Choroid plexus epithelial cell (primary cell): Measurements from ENCODE around the gene PRKN.
"Not testable (repeated sequence)": the region's sequence is repeated elsewhere in the genome, so short reads cannot be mapped to it uniquely, and the experiment has no call there.

Source experiments
- DNase-seq: peaks from one replicate; pipeline ENCODE4 v3.0.0-alpha.2; 2010; ENCODE audit warnings: low read depth
- H3K4me3 ChIP-seq: 2 replicates; pipeline ENCODE4 v1.5.1; 2011; ENCODE audit warnings: low read depth, mild to moderate bottlenecking, control low read depth, low read length, moderate library complexity
- TF ChIP-seq, protein P1 (sequence below): conservative IDR thresholded peaks from 2 replicates; pipeline ENCODE4 v1.5.1; 2011; ENCODE audit warnings: low read depth, mild to moderate bottlenecking, control low read depth, inconsistent platforms, low read length, moderate library complexity

The PRKN gene

DNA sequence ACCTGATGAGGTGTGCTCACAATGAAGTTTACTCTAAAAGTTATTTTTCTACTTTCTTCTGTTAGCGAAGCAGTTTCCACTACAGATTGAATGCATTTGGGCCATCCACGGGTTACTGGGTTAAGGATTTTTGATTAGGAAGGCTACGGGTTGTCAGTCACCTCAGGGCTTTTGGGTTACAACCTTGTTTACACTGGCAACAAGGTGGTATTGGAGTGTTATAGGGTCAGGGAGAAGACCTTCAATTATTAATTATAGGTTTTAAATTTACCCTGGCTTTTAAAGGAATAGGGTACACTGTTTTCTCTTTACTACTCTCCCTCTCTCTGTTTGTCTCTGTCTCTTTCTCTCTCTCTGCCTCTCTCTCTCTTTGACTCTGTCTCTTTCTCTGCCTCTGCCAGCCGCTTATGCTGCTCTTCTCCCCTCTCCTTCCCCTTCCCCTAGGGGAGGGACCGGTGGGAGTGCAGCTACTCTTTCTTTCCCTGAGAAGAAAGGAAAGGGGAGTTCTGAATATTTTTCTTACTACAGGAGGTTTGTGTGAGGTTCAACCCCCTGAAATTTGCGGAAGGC lies 1413.5 kb downstream of the PRKN start:
- no peak for DNase-seq
- H3K4me3 ChIP-seq: no peak overlapping the region
- TF ChIP-seq, protein P1, sequence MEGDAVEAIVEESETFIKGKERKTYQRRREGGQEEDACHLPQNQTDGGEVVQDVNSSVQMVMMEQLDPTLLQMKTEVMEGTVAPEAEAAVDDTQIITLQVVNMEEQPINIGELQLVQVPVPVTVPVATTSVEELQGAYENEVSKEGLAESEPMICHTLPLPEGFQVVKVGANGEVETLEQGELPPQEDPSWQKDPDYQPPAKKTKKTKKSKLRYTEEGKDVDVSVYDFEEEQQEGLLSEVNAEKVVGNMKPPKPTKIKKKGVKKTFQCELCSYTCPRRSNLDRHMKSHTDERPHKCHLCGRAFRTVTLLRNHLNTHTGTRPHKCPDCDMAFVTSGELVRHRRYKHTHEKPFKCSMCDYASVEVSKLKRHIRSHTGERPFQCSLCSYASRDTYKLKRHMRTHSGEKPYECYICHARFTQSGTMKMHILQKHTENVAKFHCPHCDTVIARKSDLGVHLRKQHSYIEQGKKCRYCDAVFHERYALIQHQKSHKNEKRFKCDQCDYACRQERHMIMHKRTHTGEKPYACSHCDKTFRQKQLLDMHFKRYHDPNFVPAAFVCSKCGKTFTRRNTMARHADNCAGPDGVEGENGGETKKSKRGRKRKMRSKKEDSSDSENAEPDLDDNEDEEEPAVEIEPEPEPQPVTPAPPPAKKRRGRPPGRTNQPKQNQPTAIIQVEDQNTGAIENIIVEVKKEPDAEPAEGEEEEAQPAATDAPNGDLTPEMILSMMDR: no peak

DNA sequence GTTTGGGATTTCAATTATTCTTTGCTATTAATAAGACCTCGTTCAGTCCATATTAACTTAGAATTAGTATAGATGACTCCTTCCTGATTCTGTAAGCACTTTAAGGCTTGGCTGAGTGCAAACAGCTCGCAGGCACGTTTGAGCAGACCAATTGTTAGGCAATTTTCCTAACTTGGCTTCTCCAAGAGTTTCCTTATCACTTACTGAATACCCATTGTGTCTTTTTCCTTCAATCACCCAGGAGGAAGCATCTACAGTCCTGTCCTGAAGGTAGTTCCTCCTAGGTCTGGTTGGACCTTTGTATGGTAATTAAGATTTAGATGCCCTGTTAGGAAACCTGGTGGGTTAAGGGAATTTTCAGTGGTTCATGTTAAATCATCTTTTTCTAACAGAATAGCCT lies 1414.1 kb downstream of the PRKN start:
- DNase-seq: not testable (repeated sequence)

DNA sequence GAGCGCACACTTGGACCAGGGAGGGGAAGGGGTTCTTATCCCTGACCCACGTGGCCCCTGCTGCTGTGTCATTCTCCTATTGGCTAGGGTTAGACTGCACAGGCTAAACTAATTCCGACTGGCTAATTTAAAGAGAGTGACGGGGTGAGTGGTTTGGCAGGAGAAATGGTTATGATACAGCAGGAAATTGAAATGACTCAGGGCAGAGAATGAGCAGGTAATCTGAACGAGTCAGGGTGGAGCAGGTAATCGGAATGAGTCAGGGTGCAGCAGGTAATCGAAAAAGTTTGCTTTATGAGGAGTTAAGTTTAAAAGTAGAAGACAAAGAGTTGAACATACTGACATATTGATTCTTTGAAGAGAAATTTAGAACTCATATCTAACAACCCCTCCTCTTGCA lies 1417.8 kb downstream of the PRKN start:
- H3K4me3 ChIP-seq, DNase-seq: not testable (repeated sequence)

More for the DNA sequence above, 1414.1 kb downstream of the PRKN start:
- H3K4me3 ChIP-seq: not testable (repeated sequence)

DNA sequence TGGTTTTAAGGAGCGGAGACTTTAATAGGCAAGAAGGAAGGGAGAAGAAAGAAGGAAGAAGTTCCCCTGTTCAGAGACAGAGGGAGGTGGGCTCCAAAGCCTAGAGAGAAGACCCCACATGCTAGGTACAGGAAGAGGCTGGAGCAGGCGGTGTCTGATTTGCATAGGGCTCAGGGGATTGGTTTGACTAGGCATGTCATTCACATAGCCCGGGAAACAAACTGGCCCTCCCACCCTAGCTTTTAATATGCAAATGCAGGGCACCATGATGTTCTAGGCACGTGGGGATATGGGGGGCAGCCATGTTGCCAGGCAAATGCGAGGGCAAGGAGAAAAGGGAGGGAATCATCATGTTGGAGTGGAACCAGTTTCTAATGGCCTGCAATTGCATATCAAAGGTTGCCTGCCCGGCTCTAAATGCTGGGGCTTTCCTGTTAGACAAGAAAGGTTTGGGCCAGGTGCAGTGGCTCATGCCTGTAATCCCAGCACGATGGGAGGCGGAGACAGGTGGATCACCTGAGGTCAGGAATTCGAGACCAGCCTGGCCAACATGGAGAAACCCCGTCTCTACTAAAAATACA lies 1419.4 kb downstream of the PRKN start:
- DNase-seq: no peak
- TF ChIP-seq, protein P1: no peak
- no peak overlapping the region for H3K4me3 ChIP-seq

DNA sequence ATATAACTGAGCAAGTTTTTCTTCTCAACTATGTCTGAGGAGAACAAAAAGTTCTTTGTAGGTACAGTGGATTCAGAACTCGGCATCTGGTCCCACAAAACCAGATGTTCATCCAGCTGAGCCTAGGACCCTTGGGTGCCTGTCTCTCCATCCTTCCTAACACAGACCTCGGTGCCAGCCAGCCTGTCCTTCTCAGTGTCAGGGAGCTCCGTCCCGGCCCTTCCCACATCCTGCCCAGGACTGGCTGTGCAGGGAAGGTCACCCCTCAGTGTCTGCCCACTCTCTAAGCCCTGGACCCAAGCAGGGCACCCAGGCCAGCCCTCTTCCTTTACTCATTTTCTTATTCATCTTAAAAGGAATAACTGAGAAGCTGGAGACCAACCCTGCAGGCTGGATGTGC lies 1421.7 kb downstream of the PRKN start:
- no peak for DNase-seq
- no peak overlapping the region for H3K4me3 ChIP-seq
- TF ChIP-seq, protein P1: no peak

DNA sequence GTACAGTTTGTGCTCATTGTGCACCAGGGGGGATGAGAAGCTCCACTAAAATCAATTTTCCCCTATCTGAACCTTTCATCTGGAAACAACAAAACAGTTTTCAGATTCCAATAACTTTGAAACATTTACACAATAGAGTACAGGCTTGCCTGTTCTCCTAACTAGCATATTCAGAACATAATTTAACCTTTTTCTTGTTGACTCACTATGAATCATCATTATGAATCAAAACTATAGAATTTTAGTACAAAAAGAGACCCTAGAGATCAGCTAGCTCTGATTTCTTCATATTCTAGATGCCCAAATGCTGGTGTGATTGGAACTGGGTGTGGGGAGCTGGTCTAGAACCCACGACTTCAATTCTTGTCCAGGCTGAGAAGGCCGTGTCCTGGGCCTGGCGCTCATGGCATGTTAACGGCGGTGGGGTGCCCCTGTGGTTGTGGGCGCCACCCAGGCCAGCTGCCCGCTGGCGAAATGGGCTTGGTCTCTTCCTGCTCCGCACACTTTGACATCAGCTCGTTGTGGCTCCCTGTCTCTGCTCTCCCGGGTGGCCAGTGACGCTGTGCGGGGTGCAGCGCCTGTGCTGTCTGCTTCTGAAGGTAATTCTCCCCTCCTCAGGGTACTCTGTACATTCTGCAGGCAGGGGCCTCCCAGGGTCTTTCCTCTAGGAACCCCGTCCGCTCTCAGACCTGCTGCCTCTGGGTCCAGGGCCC lies 1423.8 kb downstream of the PRKN start:
- TF ChIP-seq, protein P1: no peak
- DNase-seq: peak; percentile 60

DNA sequence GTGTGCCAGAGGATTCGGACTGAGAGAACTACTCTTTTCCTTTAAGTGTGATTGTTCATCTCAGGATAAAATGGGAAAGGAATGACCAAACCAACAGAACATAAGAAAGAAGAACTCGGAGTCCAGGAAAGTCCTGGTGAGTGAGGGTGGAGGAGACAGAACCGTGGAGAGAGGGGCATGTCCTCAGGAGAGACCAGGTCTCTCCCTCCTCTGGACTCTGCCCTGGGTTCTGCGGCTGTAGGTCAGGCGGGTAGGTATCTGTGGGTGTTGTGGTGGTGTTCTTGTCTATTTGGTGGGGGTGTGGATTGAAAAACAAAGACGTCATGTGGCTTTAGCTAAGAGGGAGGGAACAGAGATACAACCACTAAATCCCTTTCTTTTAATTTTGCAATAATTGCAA lies 1424.6 kb downstream of the PRKN start:
- H3K4me3 ChIP-seq: no peak overlapping the region
- TF ChIP-seq, protein P1: no peak
- no peak for DNase-seq

More for the DNA sequence above, 1423.8 kb downstream of the PRKN start:
- no peak overlapping the region for H3K4me3 ChIP-seq

DNA sequence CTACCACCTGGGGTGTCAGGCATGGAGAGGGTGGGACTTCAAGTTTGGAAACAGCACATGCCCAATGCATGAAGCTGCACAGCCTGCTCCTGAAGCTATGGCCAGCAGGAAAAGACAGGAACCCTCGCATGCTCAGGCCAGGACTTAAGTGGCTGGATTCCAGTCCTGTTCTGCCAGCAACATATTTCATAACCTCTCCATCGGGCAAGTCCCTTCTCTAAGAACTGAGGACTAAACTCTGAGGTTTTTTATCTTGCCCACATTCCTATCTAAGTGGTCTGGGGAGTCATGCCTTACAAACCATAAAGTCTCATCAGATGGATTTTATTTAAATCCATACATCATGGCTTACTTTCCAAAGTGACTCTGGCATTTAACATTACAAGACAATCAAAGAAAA lies 1426.2 kb downstream of the PRKN start:
- H3K4me3 ChIP-seq: no peak overlapping the region
- TF ChIP-seq, protein P1: no peak
- peak; percentile 74 for DNase-seq
